HepG2 (cell line): ENCODE results near the gene LCA5. TPM values are rescaled to one million over a fixed set of nuclear protein-coding genes. Genes with fewer than 3 reads are reported as not detected.

Experiments
- ELF1 ChIP-seq: sonication (generic); formaldehyde crosslinking; IDR thresholded peaks from 2 replicates; pipeline ENCODE4 v1.4.0; 2020; ENCODE audit warnings: missing genetic modification reagents
- EP300 ChIP-seq, 3 experiments: sonication (generic) in 1 of 3; formaldehyde crosslinking in 1 of 3; IDR thresholded peaks; 2 replicates each; pipeline versions ENCODE4 v1.5.1 to v1.6.1; 2011 to 2020; ENCODE audit warnings: low read depth in 2 of 3, low read length in 2 of 3, borderline replicate concordance in 1 of 3, improper control_type of control experiment in 1 of 3, mild to moderate bottlenecking in 1 of 3, missing genetic modification reagents in 1 of 3, moderate library complexity in 1 of 3
- HMG20B ChIP-seq: conservative IDR thresholded peaks from 2 replicates; pipeline ENCODE4 v1.6.1; 2016; ENCODE audit warnings: missing genetic modification reagents, missing compliant biosample characterization
- MBNL3 ChIP-seq: fragments of 250-450 bp; sonication (Bioruptor Pico); conservative IDR thresholded peaks from 2 replicates; pipeline ENCODE4 v1.8.0; 2022; ENCODE audit warnings: mild to moderate bottlenecking, inconsistent platforms
- MED13 ChIP-seq: sonication (generic); formaldehyde crosslinking; IDR thresholded peaks from 2 replicates; pipeline ENCODE4 v1.5.0; 2020; ENCODE audit warnings: missing genetic modification reagents
- NR1H2 ChIP-seq: sonication (generic); formaldehyde crosslinking; IDR thresholded peaks from 2 replicates; pipeline ENCODE4 v1.8.1; 2022; ENCODE audit warnings: low read depth, missing genetic modification reagents, borderline replicate concordance
- NR2F2 ChIP-seq: IDR thresholded peaks from 2 replicates; pipeline ENCODE4 v1.6.1; 2012; ENCODE audit warnings: low read depth, inconsistent platforms, borderline replicate concordance
- PHF21A ChIP-seq: sonication (generic); formaldehyde crosslinking; IDR thresholded peaks from 2 replicates; pipeline ENCODE4 v1.5.0; 2020; ENCODE audit warnings: mild to moderate bottlenecking, missing genetic modification reagents
- RARA ChIP-seq: IDR thresholded peaks from 2 replicates; pipeline ENCODE4 v1.6.1; 2016; ENCODE audit warnings: missing genetic modification reagents, missing compliant biosample characterization
- REL ChIP-seq: sonication (generic); formaldehyde crosslinking; conservative IDR thresholded peaks from 2 replicates; pipeline ENCODE4 v1.8.0; 2022; ENCODE audit warnings: mild to moderate bottlenecking, missing genetic modification reagents, moderate library complexity
- SALL2 ChIP-seq: sonication (generic); formaldehyde crosslinking; IDR thresholded peaks from 2 replicates; pipeline ENCODE4 v1.8.1; 2023; ENCODE audit warnings: mild to moderate bottlenecking, missing genetic modification reagents, inconsistent platforms
- SOX6 ChIP-seq, 2 experiments: fragments of 450-650 bp in 1 of 2; sonication (generic) in 1 of 2; formaldehyde crosslinking in 1 of 2; IDR thresholded peaks; 2 replicates each; pipeline versions ENCODE4 v1.4.0 to v1.6.1; 2017 to 2020; ENCODE audit warnings: antibody characterized with exemption in 1 of 2, mild to moderate bottlenecking in 1 of 2, missing genetic modification reagents in 1 of 2
- TBL1XR1 ChIP-seq: fragments of 150-350 bp; IDR thresholded peaks from 2 replicates; pipeline ENCODE4 v1.6.1; 2014; ENCODE audit warnings: borderline replicate concordance, low read length; ENCODE audit not compliant: partially characterized antibody
- ZBTB2 ChIP-seq: sonication (generic); formaldehyde crosslinking; IDR thresholded peaks from 2 replicates; pipeline ENCODE4 v1.8.0; 2022; ENCODE audit warnings: low read depth, missing genetic modification reagents
- ZBTB3 ChIP-seq: sonication (generic); formaldehyde crosslinking; IDR thresholded peaks from 2 replicates; pipeline ENCODE4 v1.4.0; 2020; ENCODE audit warnings: low read depth, mild to moderate bottlenecking, moderate library complexity, missing genetic modification reagents, borderline replicate concordance
- ZC3H13 ChIP-seq: sonication (generic); formaldehyde crosslinking; IDR thresholded peaks from 2 replicates; pipeline ENCODE4 v1.8.1; 2023; ENCODE audit warnings: mild to moderate bottlenecking, missing genetic modification reagents, moderate library complexity
- ZC3H4 ChIP-seq: sonication (generic); formaldehyde crosslinking; IDR thresholded peaks from 2 replicates; pipeline ENCODE4 v1.4.0; 2020; ENCODE audit warnings: missing genetic modification reagents, borderline replicate concordance
- ZKSCAN8 ChIP-seq: IDR thresholded peaks from 2 replicates; pipeline ENCODE4 v1.6.1; 2016; ENCODE audit warnings: borderline replicate concordance, missing genetic modification reagents, missing compliant biosample characterization
- ZNF253 ChIP-seq: sonication (generic); formaldehyde crosslinking; IDR thresholded peaks from 2 replicates; pipeline ENCODE4 v1.8.0; 2022; ENCODE audit warnings: mild to moderate bottlenecking, missing genetic modification reagents, borderline replicate concordance
- ZNF543 ChIP-seq: sonication (generic); formaldehyde crosslinking; IDR thresholded peaks from 2 replicates; pipeline ENCODE4 v1.4.0; 2020; ENCODE audit warnings: mild to moderate bottlenecking, missing genetic modification reagents
- ZNF746 ChIP-seq: sonication (generic); formaldehyde crosslinking; IDR thresholded peaks from 2 replicates; pipeline ENCODE4 v1.8.0; 2022; ENCODE audit warnings: mild to moderate bottlenecking, missing genetic modification reagents
- ZNF766 ChIP-seq: sonication (generic); formaldehyde crosslinking; IDR thresholded peaks from 2 replicates; pipeline ENCODE4 v1.5.0; 2020; ENCODE audit warnings: missing genetic modification reagents, borderline replicate concordance
- ZNF772 ChIP-seq: sonication (generic); formaldehyde crosslinking; IDR thresholded peaks from 2 replicates; pipeline ENCODE4 v1.5.0; 2020; ENCODE audit warnings: mild to moderate bottlenecking, missing genetic modification reagents
- ZNF800 ChIP-seq: sonication (generic); formaldehyde crosslinking; IDR thresholded peaks from 2 replicates; pipeline ENCODE4 v1.4.0; 2020; ENCODE audit warnings: missing genetic modification reagents
- polyA plus RNA-seq, 8 experiments: library from polyadenylated mRNA; depleted of rRNA in 3 of 8; stranded (reverse) in 7 of 8; unstranded in 1 of 8; fragments of >200 nt; fragmentation: Illumina TruSeq in 4 of 8; extraction: Trizol in 4 of 8; gene quantifications; 2 replicates each; pipeline versions ENCODE4 v1.2.1 to v1.2.3, GENCODE V29; 2011 to 2016; ENCODE audit warnings: low read depth in 4 of 8, missing spikeins in 1 of 8, mixed read lengths in 1 of 8; ENCODE audit not compliant: insufficient read depth in 1 of 8
- total RNA-seq, 5 experiments: library from RNA; depleted of rRNA; stranded (reverse); fragments of >200 nt; fragmentation: Illumina TruSeq; extraction: Trizol; gene quantifications; 2 replicates each; pipeline ENCODE4 v1.2.3, GENCODE V29; 2016; ENCODE audit warnings: low read depth in 1 of 5
- TF ChIP-seq, protein P1 (sequence below): sonication (generic); formaldehyde crosslinking; IDR thresholded peaks from 2 replicates; pipeline ENCODE4 v1.8.1; 2023; ENCODE audit warnings: mild to moderate bottlenecking, moderate library complexity, missing genetic modification reagents

The LCA5 gene
- total and polyA plus RNA-seq, 2 of the 13 experiments (the other 11 are each of a cell fraction or from before 2014, with no cell fraction given): 0.84 to 4.6 TPM

DNA sequence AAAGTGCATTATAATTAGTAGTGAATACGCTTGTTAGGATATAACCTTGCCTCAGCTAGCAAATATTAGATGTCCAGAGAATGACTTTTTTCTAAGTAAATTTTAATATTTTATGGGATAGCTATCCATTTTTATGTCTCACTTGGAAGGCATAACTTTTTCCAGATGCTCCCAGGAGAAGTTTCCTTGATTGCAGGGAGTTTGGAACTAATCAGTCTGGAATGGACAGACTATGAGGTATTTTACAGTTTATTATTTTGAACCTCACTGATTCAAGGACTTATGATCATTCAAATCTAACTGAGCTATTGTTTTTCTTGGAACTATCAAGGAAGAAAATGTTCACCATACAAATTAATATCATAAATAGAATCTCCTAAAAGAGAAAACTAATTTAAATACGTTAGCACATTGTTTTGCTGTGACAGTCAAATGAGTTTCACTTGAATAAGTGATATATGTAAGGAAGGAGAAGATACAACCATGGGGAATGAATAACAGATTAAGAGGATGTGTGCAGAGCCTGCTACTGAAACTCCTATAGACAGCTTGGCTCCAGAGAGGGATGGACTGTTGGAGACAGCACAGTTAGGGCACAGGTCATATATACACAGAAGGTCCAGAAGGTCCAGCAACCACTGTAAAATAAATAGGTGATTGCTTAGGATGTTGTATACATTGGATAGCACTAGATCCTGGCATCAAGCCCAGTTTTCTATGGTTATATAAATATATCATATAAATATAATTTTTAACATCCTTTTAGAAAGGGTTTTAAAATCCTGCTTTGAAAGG is 20.6 kb upstream of the LCA5 start (continued):
- TF ChIP-seq NR1H2: no peak
- 0 out of 2 replicates have a peak, but pooled peaks have one; percentile 21 for TF ChIP-seq ZKSCAN8 (CRISPR knock-in tag)
- TF ChIP-seq ZNF800 (CRISPR knock-in tag): no peak
- no peak for TF ChIP-seq ZNF772
- 0 out of 2 replicates have a peak, but pooled peaks have one; percentile 51 for TF ChIP-seq NR2F2
- TF ChIP-seq ZC3H4: no peak
- TF ChIP-seq, protein P1, sequence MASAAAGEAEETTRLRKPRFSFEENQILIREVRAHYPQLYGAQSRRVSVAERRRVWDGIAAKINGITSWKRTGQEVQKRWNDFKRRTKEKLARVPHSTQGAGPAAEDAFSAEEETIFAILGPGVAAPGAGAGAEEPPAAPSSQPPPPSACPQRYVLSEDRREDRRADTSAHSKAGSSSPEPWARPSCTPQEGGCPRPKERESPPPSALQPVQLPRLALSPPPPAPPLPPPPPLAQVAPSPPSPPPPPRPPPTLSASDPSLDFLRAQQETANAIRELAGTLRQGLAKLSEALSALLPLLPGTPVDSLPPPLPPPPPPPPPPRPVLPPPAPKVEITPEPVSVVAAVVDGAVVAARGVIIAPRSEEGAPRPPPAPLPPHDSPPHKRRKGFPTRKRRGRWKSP (CRISPR knock-in tag): no peak
- TF ChIP-seq RARA: peak; percentile 37; the same call in 1 of the 2 replicates
- no peak for TF ChIP-seq SALL2 (CRISPR knock-in tag)
- no peak for TF ChIP-seq PHF21A (CRISPR knock-in tag)
- no peak for TF ChIP-seq ZC3H13 (CRISPR knock-in tag)
- TF ChIP-seq MBNL3: no peak
- no peak for TF ChIP-seq ZNF543 (CRISPR knock-in tag)
- no peak for TF ChIP-seq ZNF253 (CRISPR knock-in tag)
- no peak for TF ChIP-seq SOX6 (IDR thresholded peaks at IDR 0.05)
- TF ChIP-seq SOX6 (CRISPR knock-in tag; IDR thresholded peaks at IDR 0.05): peak; percentile 26; the same call in 1 of the 2 replicates
- TF ChIP-seq ZBTB3 (CRISPR knock-in tag): no peak
- TF ChIP-seq EP300 (IDR thresholded peaks at IDR 0.05; ENCODE audit: low read depth in 2 of 2, low read length in 2 of 2): peak; percentile 44 to 74; a peak in 3 of 4 replicates
- no peak for TF ChIP-seq EP300 (CRISPR knock-in tag; IDR thresholded peaks at IDR 0.05; ENCODE audit: borderline replicate concordance)
- TF ChIP-seq ZNF746 (CRISPR knock-in tag): no peak
- TF ChIP-seq ELF1 (CRISPR knock-in tag): no peak
- no peak for TF ChIP-seq MED13 (CRISPR knock-in tag)
- no peak for TF ChIP-seq HMG20B
- TF ChIP-seq REL (CRISPR knock-in tag): no peak
- no peak for TF ChIP-seq ZBTB2 (CRISPR knock-in tag)
- no peak for TF ChIP-seq TBL1XR1
- no peak for TF ChIP-seq ZNF766
